Neural progenitor cell (in vitro differentiated cells): ENCODE data around the gene NKG7.

Experiments
- EZH2 ChIP-seq: fragments of 200-600 bp; sonication (generic); IDR thresholded peaks from 2 replicates; pipeline ENCODE4 v1.6.1; 2017; ENCODE audit warnings: antibody characterized with exemption, mild to moderate bottlenecking, moderate library complexity
- EZH2phosphoT487 ChIP-seq: fragments of 200-600 bp; sonication (generic); IDR thresholded peaks from 2 replicates; pipeline ENCODE4 v1.6.1; 2017; ENCODE audit warnings: antibody characterized with exemption
- TF ChIP-seq, protein P1 (sequence below): fragments of 200-600 bp; sonication (generic); IDR thresholded peaks from 2 replicates; pipeline ENCODE4 v1.5.1; 2017; ENCODE audit warnings: antibody characterized with exemption, mild to moderate bottlenecking

DNA sequence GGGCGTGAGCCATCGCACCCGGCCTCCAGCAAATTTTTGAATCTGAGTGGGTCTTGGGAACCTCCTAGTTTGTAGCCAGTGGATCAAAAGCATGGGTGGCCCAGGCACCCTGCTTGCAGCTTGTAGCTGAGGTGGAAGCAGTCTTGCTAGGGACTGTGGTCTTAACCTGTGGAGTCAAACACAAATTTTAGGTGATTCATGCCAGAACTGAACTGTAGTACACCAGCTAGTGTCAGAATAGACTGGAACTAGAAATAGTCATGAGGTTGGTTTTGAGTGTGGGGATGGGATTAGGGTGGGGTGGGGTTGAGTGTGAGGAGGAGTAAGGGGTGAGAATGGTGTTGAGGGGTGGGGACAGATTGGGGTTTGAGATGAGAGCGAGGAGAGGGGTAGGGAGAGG, 9.6 kb upstream of the NKG7 start:
- TF ChIP-seq, protein P1, sequence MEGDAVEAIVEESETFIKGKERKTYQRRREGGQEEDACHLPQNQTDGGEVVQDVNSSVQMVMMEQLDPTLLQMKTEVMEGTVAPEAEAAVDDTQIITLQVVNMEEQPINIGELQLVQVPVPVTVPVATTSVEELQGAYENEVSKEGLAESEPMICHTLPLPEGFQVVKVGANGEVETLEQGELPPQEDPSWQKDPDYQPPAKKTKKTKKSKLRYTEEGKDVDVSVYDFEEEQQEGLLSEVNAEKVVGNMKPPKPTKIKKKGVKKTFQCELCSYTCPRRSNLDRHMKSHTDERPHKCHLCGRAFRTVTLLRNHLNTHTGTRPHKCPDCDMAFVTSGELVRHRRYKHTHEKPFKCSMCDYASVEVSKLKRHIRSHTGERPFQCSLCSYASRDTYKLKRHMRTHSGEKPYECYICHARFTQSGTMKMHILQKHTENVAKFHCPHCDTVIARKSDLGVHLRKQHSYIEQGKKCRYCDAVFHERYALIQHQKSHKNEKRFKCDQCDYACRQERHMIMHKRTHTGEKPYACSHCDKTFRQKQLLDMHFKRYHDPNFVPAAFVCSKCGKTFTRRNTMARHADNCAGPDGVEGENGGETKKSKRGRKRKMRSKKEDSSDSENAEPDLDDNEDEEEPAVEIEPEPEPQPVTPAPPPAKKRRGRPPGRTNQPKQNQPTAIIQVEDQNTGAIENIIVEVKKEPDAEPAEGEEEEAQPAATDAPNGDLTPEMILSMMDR = no peak
- no peak for TF ChIP-seq EZH2
- no peak for TF ChIP-seq EZH2phosphoT487
